ENCODE results near the gene USP2.

The USP2 gene

DNA sequence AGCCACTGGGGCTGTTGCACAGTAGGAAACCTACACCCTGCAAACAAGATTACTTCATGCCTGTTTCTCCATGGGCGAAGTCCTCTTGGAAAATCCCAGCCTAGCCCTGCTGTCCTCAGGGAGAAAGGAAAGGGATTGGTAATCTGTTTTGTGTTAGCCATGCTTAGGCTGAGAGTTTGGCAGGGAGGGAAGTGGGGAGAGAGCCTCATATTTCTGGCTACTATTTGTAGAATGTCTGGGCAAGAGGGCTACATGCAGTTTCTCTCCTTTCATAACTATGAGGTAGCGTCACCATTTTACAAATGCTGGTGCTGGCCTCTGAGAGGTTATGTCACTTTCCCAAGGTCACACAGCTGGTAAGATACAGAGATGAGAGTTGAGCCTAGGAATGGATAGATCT, 34.2 kb downstream of the USP2 start:
- DNase-seq (ENCODE audit: low read depth), result no peak
- TF ChIP-seq, protein P1, sequence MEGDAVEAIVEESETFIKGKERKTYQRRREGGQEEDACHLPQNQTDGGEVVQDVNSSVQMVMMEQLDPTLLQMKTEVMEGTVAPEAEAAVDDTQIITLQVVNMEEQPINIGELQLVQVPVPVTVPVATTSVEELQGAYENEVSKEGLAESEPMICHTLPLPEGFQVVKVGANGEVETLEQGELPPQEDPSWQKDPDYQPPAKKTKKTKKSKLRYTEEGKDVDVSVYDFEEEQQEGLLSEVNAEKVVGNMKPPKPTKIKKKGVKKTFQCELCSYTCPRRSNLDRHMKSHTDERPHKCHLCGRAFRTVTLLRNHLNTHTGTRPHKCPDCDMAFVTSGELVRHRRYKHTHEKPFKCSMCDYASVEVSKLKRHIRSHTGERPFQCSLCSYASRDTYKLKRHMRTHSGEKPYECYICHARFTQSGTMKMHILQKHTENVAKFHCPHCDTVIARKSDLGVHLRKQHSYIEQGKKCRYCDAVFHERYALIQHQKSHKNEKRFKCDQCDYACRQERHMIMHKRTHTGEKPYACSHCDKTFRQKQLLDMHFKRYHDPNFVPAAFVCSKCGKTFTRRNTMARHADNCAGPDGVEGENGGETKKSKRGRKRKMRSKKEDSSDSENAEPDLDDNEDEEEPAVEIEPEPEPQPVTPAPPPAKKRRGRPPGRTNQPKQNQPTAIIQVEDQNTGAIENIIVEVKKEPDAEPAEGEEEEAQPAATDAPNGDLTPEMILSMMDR (IDR thresholded peaks at IDR 0.05; ENCODE audit: low read depth, low read length, missing control alignments), result no peak
- no peak overlapping the region for H3K4me3 ChIP-seq (ENCODE audit: low read depth, low read length)

DNA sequence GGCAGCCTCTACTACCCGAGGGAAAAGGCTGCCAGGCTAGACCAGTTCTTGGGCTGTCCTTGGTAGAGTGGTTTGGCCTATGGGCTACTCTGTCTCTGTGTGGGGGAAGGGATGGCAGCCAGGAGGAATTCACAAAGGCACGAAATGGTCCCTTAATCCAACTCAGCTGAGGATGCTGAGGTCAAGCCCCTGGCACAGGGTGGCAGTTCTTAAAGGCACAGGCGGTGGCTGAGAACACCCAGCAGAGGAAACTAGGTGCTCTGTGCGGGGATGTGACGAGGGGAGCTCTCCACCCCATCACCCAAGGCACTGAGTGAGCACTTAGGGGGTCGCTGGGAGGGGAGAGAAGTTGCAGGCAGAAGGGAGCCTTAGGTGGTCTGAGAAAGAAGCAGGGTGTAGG, 34.9 kb downstream of the USP2 start, which contains the start of gene MFRP:
MFRP (minus strand) TSS at position 101 of the 400 bp plus-strand sequence. CDS start 192 bp downstream, outside the sequence.
- H3K4me3 ChIP-seq (ENCODE audit: low read depth, low read length), result no peak within 1 kb of the TSS
- TF ChIP-seq, protein P1 (IDR thresholded peaks at IDR 0.05; ENCODE audit: low read depth, low read length, missing control alignments), result no peak
- DNase-seq (ENCODE audit: low read depth), result no peak

DNA sequence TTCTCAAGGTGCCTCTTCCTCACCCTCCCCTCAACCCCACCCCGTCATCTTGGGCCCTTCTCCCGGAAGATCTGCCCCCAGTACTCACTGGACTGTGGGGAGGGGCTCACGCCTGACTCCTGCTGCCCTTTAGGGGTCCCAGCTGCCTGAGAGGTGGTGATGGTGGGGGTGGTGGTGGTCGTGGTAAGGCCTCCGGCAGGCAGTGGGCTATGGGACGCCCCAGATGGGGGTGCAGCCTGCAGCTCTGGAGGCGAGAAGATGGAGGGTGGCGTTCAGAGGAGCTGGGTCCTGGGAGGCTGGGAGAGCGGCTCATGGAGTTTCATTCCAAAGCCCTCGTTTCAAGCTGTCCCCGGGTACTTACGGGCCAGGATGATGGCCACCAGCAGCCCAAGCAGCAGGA, 35.8 kb downstream of the USP2 start:
- no peak for DNase-seq (ENCODE audit: low read depth)
- no peak overlapping the region for H3K4me3 ChIP-seq (ENCODE audit: low read depth, low read length)
- TF ChIP-seq, protein P1 (IDR thresholded peaks at IDR 0.05; ENCODE audit: low read depth, low read length, missing control alignments), result no peak

DNA sequence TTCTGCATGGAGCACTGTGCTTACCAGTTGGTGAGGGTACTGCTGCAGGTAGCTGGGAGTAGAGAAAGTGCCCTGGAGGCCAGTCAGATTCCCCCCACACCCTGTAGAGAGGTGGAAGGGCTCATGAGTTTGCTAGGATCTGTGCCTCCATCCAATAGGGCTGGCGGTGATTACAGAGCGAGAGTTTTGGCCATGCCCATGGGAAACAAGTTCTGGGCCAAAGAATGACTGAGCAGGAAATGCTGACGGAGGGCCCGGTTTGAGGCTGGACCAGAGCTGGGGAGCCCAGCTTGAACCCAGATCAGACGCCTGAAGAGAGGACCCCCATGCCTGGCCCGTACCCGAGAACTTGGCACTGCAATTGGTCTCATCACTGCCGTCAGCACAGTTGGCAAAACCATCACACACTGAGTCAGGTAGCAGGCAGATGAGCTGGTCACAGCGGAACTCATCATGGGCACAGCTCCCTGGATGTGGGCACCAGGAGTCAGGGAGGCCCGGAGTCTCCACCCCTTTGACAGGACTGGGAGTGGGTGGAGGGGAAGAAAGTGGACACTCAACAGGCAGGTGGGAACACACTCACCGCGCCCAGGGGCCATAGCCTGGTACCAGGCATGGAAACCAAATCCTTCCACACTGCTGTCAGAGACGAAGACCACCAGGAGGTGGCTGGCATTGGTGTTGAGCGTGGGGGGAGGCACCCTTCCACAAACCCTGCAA, 37.0 kb downstream of the USP2 start:
- no peak overlapping the region for H3K4me3 ChIP-seq (ENCODE audit: low read depth, low read length)
- TF ChIP-seq, protein P1 (IDR thresholded peaks at IDR 0.05; ENCODE audit: low read depth, low read length, missing control alignments), result no peak
- DNase-seq (ENCODE audit: low read depth), result no peak

DNA sequence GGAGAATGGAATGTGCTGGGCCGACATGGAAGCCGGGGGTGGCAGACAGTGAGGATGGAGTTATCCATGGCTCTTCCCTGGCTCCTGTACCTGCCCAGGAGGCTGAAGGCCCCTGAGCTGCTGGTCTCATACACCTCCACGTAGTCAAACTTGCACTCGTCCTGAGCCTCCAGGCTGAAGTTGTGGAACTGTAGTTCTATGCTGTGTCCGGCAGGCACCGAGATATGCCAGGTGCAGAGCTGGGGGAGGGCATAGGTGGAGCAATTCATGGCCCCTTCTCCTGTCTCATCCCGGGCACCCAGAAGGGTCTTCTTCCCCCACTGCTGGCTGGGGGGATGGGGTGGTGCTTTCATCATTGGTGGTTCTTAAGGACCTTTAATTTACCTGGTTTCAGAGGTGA, 37.8 kb downstream of the USP2 start:
- TF ChIP-seq, protein P1 (IDR thresholded peaks at IDR 0.05; ENCODE audit: low read depth, low read length, missing control alignments), result no peak
- no peak for DNase-seq (ENCODE audit: low read depth)
- no peak overlapping the region for H3K4me3 ChIP-seq (ENCODE audit: low read depth, low read length)

DNA sequence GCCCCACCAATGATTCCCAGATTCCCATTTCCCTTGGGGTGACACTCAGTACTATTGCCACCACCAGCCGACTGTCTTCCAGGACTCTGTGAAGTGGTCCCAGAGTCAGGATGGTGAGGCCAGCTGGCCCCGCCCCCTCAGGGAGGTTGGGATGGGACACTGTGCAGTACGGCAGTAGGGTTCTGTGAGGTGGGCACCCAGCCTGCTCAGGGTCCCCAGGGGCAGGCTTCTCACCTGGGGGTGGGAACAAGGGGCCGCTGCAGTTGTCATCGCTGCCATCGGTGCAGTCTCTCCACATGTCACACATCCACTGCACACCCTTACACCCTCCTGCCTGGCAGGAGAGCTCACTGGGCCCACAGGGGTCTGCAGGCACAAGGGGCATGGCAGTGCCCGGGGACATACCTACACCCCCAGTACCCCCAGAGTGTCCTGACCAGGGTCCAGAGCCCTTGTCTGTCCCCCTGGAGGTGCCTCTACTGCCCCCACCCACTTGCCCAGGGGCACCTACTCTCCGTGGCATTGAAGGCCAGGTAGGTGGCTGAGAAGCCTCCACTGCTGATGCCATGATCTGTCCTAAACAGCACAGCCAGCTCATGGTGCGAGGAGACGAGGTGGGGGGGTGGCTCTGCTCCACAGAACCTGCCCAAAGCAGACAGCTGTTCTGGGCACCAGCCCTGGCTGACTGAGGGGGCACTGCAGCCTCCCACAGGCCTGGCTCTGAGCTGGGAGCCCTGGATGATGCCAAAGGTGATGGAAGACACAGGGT, 38.9 kb downstream of the USP2 start:
- TF ChIP-seq, protein P1 (IDR thresholded peaks at IDR 0.05; ENCODE audit: low read depth, low read length, missing control alignments), result no peak
- no peak overlapping the region for H3K4me3 ChIP-seq (ENCODE audit: low read depth, low read length)
- no peak for DNase-seq (ENCODE audit: low read depth)
